Measurements from ENCODE around the gene SNAPC1.

The SNAPC1 gene

DNA sequence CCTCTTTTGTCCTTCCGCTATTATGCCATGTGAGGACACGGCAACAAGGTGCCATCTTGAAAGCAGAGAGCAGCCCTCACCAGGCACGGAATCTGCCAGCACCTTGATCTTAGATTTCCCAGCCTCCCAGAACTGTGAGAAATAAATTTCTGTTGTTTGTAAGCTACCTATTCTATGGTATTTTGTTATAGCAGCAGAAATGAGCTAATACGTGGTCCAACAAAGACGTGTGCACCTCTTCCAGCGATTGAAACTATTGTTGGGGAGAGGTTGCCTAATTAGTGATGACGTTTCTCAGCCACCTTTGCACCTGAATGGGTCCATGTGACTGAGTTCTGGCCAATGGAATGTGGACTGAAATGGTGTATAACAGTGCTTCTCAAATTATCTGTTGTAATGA, 2.3 kb upstream of the SNAPC1 start:
- H3K36me3 Mint-ChIP-seq, result peaks cover 0 to 3% of the 10 kb centered on the region in 2 donors
- no peak overlapping the region for H3K27ac Mint-ChIP-seq
- H3K9me3 Mint-ChIP-seq, result no peaks in the 10 kb centered on the region
- ATAC-seq (replicated peaks) (no peak), DNase-seq (no peak)
- H3K4me1 Mint-ChIP-seq, result peaks cover 5 to 21% of the 10 kb centered on the region in 2 donors
- H3K27me3 Mint-ChIP-seq, result no peaks in the 10 kb centered on the region
- no peak overlapping the region for H3K4me3 Mint-ChIP-seq

DNA sequence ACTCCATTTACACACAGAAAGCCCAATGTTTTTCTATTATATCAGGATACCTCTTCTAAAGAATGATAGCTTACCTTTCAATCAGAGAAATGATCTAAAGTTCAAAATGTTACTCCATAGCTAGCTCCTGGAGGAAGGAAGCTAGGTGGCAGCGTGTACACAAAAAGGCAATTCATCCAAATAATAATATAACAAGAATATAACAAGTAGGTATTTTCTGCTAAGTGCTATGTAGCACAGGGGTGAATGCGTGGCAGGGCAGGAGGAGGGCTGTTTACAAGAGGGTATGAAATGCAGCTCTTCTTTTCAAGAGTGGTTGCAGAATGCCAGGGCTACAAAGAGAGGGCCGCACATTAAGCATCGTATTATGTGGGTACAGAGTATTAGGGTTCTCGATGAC, 663 bp upstream of the SNAPC1 start:
- peak overlapping the region; percentile 96 for H3K27ac Mint-ChIP-seq
- no peaks in the 10 kb centered on the region for H3K9me3 Mint-ChIP-seq
- H3K4me3 Mint-ChIP-seq, result peak overlapping the region; percentile 91 to 98
- DNase-seq (no peak), ATAC-seq (replicated peaks) (peak; percentile 5 to 6)
- no peaks in the 10 kb centered on the region for H3K27me3 Mint-ChIP-seq
- H3K4me1 Mint-ChIP-seq, result peaks cover 12 to 36% of the 10 kb centered on the region in 2 donors
- peaks cover 0 to 7% of the 10 kb centered on the region in 2 donors for H3K36me3 Mint-ChIP-seq

DNA sequence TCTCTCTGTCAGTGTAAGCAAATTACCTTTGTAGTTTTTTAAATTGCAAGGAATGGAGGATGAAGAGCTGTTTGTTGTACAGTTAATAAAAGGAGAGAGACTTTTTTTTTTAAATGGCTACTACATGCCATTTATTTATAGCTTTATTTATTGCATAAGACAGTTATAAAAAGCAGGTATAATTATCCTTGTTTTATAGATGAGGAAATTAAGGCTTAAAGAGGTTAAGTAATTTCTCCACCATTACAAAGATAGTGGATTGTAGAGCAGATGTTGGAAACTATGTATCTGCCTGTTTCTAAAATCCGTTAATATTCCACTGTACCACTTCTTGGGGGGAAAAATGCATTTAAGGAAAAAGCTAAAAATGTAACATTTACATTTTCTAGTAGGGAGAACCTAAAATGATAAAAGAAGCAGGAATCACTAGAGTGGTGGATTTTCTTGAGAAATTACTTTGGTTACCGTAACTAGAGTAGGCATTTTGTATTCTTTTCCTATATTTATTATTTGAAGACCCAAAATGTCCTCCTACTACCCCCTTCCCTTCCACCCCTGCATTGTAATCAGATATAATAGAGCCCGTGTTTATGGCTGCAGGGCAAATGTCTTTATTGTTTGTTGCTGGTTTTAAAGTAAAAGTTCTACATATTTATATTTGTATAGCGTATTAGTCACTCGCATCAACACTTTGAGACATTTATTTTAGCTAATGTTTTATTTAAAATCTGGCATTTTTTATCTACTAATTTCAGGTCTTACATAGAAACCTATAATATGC, 2.3 kb downstream of the SNAPC1 start:
- no peak overlapping the region for H3K4me3 Mint-ChIP-seq
- DNase-seq (no peak), ATAC-seq (replicated peaks) (no peak)
- no peaks in the 10 kb centered on the region for H3K27me3 Mint-ChIP-seq
- H3K4me1 Mint-ChIP-seq, result peaks cover 12 to 36% of the 10 kb centered on the region in 2 donors
- H3K36me3 Mint-ChIP-seq, result peaks cover 2 to 7% of the 10 kb centered on the region in 2 donors
- H3K27ac Mint-ChIP-seq, result no peak overlapping the region
- H3K9me3 Mint-ChIP-seq, result no peaks in the 10 kb centered on the region

DNA sequence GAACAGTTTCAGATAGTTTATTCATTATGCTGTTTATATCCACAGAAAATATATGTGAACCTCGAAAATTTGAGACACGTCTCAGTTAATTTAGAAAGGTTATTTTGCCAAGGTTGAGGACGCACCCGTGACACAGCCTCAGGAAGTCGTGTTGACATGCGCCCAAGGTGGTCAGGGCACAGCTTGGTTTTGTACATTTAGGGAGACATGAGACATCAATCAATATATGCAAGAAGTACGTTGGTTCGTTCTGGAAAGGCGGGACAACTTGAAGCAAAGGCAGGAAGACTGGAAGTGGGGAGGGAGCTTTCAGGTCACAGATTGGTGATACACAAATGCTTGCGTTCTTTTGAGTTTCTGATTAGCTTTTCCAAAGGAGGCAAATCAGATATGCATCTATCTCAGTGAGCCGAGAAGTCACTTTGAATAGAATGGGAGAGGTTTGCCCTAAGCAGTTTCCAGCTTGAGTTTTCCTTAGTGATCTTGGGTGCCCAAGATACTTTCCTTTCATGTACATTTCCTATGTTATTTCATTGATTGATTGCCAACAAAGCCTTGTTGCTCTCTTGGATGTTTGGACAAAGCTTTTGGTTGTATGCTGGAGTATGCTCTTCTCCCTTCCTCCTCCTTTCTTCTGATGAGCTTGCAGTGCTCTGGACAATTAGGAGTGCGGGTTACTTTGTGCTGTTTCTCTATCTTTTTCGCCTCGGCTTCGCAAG, 3.2 kb downstream of the SNAPC1 start:
- ATAC-seq (replicated peaks) (no peak), DNase-seq (no peak)
- Mint-ChIP-seq H3K27me3 (no peaks in the 10 kb centered on the region), H3K4me3 (no peak overlapping the region), H3K9me3 (no peaks in the 10 kb centered on the region), H3K36me3 (peaks cover 2 to 10% of the 10 kb centered on the region in 2 donors), H3K27ac (no peak overlapping the region), H3K4me1 (peaks cover 12 to 36% of the 10 kb centered on the region in 2 donors)

DNA sequence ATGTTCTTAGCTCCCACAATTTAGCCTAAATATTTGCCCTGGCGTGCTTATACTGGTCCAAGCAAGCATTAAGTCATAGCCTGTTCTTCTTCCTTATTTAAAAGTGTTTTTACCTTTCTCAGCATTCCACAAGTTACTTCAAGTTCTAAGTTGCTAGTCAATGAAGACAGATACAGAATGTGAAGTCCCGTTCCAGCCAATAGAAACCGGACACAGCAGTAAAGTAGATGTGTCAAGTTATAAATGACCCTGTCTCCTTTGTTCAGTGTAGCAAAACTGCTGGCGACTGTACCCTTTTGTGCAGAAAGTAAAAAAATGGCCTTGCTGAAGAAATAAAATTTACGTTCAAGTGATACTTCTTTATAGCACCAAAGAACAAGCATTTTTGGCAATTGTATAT, 3.9 kb downstream of the SNAPC1 start:
- Mint-ChIP-seq H3K36me3 (peaks cover 2 to 16% of the 10 kb centered on the region in 2 donors), H3K27me3 (no peaks in the 10 kb centered on the region), H3K4me1 (peaks cover 12 to 36% of the 10 kb centered on the region in 2 donors), H3K4me3 (no peak overlapping the region), H3K27ac (no peak overlapping the region), H3K9me3 (no peaks in the 10 kb centered on the region)
- no peak for ATAC-seq (replicated peaks)
- DNase-seq, result no peak

DNA sequence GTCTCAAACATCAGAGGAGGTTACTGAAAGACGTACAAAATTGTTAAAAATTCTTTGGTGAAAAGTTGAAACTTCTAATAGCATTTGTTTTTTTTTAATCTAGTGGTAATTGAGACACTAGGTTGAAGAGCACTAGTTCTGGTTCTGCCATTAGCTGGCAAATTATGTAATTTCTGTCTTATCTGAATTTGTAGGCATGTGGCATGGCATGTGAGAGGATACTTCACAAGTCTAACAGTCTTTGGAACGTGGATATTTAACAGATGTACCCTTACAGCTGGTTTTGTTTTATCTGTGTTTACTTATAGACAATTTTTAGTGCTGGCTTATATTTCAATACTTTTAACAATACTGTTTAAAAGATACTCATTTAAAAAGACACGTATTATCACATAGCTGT, 6.0 kb downstream of the SNAPC1 start:
- H3K27me3 Mint-ChIP-seq, result no peaks in the 10 kb centered on the region

DNA sequence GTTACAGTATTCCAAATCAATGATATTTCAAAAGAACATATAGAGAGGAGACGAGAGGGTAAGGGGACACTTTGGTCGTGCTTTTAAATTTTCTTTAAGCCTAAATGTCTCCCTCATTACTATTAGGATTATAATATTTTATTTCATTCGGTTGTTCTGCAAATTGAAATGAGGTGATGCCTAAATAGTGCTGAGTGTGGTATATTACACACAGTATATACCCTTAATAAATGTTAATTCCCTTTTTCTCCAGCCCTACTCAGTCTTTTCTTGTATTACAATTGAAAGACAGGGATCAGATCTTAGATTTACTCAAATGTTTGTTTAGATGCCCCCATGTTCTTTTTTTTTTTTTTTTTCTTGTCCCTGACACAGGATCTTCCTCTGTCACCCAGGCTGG, 7.7 kb downstream of the SNAPC1 start:
- Mint-ChIP-seq H3K27ac (no peak overlapping the region), H3K4me3 (no peak overlapping the region), H3K4me1 (peaks cover 7 to 15% of the 10 kb centered on the region in 2 donors), H3K9me3 (no peaks in the 10 kb centered on the region), H3K36me3 (peaks cover 13 to 30% of the 10 kb centered on the region in 2 donors), H3K27me3 (no peaks in the 10 kb centered on the region)
- ATAC-seq (replicated peaks) (no peak), DNase-seq (no peak)

More for the DNA sequence above, 6.0 kb downstream of the SNAPC1 start:
- Mint-ChIP-seq H3K36me3 (peaks cover 8 to 26% of the 10 kb centered on the region in 2 donors), H3K9me3 (no peaks in the 10 kb centered on the region), H3K4me1 (peaks cover 11 to 28% of the 10 kb centered on the region in 2 donors), H3K4me3 (no peak overlapping the region), H3K27ac (no peak overlapping the region)
- DNase-seq (no peak), ATAC-seq (replicated peaks) (no peak)

DNA sequence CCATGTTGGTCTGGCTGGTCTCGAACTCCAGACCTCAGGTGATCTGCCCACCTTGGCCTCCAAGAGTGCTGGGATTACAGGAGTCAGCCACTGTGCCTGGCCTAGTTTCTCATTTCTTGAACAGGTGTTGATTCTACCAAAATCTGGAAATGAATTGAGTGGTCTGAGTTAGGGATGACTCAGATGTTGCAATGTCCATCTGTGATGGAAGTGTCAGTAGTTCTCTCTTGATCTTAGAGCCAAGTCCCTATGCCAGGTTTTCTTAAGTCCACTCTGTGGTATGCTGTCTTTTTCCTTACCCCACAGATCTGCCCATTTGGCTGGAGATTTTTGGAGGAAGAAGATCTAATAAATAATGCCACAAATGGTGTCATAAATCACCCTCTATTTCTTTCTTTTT, 12.6 kb downstream of the SNAPC1 start:
- ATAC-seq (replicated peaks), result no peak
- Mint-ChIP-seq H3K4me3 (no peak overlapping the region), H3K36me3 (peaks cover 24 to 54% of the 10 kb centered on the region in 2 donors), H3K27ac (no peak overlapping the region), H3K9me3 (no peaks in the 10 kb centered on the region), H3K27me3 (no peaks in the 10 kb centered on the region), H3K4me1 (no peaks in the 10 kb centered on the region)
- DNase-seq, result no peak

DNA sequence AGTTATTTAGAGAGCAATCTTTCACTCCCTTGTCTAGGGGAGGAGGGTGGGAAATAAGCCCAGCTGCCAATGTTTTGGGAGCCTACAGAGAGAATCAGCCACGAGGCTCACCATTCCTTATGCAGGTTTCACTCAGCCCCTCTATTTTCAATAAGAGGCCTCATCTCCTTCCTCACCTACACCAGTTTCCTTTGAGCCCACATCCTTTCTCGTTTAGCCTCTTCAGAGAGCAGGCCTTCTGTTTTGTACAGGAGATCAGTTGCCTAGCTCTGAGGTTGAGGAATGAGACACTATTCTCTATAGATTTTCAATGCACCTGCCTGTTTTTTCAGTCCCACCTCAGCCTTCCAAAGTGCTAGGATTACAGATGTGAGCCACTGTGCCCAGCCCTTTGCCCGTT, 17.9 kb downstream of the SNAPC1 start:
- H3K27ac Mint-ChIP-seq, result no peak overlapping the region
- H3K36me3 Mint-ChIP-seq, result peaks cover 26 to 57% of the 10 kb centered on the region in 2 donors
- H3K27me3 Mint-ChIP-seq, result no peaks in the 10 kb centered on the region
- H3K9me3 Mint-ChIP-seq, result no peaks in the 10 kb centered on the region
- DNase-seq, result no peak
- no peak for ATAC-seq (replicated peaks)
- no peaks in the 10 kb centered on the region for H3K4me1 Mint-ChIP-seq
- no peak overlapping the region for H3K4me3 Mint-ChIP-seq

DNA sequence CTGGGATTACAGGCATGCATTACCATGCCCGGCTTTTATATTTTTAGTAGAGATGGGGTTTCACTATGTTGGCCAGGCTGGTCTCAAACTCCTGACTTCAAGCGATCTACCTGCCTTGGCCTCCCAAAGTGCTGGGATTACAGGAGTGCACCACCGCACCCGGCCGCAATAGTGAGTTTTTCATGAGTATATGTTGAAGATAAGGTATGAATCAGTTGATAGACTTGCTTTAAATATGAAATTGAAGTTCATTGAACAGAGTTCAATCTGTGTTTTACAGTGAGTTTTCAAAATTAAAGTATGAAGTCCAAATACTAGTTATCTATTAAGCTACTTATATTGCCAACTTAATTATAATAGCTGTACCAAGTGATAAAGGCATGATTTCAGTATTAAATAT, 35.1 kb downstream of the SNAPC1 start:
- no peaks in the 10 kb centered on the region for H3K9me3 Mint-ChIP-seq
- H3K4me3 Mint-ChIP-seq, result no peak overlapping the region
- DNase-seq (no peak), ATAC-seq (replicated peaks) (no peak)
- H3K4me1 Mint-ChIP-seq, result no peaks in the 10 kb centered on the region
- no peak overlapping the region for H3K27ac Mint-ChIP-seq
- H3K36me3 Mint-ChIP-seq, result peaks cover 11 to 23% of the 10 kb centered on the region in 2 donors
- no peaks in the 10 kb centered on the region for H3K27me3 Mint-ChIP-seq

DNA sequence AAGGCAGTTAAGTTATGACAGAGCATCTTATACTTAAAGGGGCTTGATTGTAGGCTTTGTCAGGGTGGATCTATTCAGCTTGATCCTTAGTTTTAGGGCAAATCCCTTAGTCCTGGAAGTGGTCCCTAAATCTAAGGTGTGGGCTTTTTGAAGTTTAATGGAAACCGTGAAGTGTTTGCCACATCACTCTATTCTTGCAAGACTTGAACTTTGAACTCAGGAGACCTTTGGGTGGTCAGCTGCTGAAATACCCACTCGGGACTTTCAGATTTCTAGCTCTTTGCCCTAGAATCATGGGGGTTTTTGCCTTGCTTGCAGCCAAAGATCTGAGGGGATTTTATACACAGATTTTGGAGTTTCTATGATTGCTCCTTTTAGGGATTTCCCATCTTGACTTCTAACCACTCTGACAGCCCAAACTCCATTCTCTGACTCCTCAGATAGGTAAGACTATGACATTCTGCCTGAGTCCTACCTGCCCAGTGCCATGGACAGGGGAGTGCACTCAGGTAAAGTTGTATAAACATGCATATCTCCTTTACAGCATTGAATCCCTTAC, 39.9 kb downstream of the SNAPC1 start:
- H3K4me1 Mint-ChIP-seq, result peaks cover 0 to 5% of the 10 kb centered on the region in 2 donors
- H3K4me3 Mint-ChIP-seq, result no peak overlapping the region
- DNase-seq (no peak), ATAC-seq (replicated peaks) (no peak)
- H3K9me3 Mint-ChIP-seq, result no peaks in the 10 kb centered on the region
- peaks cover 0 to 7% of the 10 kb centered on the region in 2 donors for H3K36me3 Mint-ChIP-seq
- H3K27ac Mint-ChIP-seq, result no peak overlapping the region
- no peaks in the 10 kb centered on the region for H3K27me3 Mint-ChIP-seq

DNA sequence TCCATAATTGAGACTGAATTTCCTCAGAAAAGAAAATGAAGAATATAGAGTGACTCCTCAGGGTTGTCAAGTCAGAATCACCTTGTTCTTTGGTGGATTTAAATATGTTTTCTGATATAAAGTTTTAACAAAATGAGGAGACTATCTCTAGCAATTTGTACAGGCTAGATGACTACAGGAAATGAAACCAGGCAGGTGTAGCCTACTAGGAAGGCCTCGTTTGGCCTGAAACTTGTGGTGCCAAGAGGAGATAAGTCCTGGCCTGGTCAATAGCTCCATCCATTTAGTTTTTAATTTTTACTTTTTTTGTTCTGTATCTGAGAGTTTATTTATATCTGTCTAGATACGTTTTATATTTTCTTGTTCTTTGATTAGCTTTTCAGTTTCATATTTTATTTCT, 41.5 kb downstream of the SNAPC1 start:
- H3K27me3 Mint-ChIP-seq, result no peaks in the 10 kb centered on the region
- peaks cover 0 to 7% of the 10 kb centered on the region in 2 donors for H3K36me3 Mint-ChIP-seq
- peak overlapping the region; percentile 20 for H3K27ac Mint-ChIP-seq
- no peak overlapping the region for H3K4me3 Mint-ChIP-seq
- no peak for DNase-seq
- H3K9me3 Mint-ChIP-seq, result no peaks in the 10 kb centered on the region
- no peak for ATAC-seq (replicated peaks)
- H3K4me1 Mint-ChIP-seq, result peaks cover 0 to 5% of the 10 kb centered on the region in 2 donors

DNA sequence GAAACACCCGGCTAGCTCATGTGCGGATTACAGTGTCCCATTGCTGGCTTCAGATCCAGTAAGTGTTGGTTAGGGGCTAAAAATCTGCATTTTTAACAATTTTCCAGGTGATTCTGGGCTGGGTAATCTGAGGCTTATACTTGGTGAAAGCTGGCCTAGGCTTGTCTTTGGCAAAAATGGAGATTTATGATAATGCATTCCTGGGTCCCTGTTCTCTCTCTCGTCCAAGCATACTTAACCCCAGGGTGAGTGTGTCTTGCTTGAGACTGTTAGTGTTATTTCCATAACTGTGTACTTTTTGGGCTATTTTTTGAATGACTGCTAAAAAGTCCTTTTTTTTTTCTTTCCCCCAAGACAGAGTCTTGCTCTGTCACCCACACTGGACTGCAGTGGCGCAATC, 43.2 kb downstream of the SNAPC1 start:
- peaks cover 0 to 3% of the 10 kb centered on the region in 2 donors for H3K36me3 Mint-ChIP-seq
- H3K9me3 Mint-ChIP-seq, result no peaks in the 10 kb centered on the region
- no peak for DNase-seq
- ATAC-seq (replicated peaks), result no peak
- H3K27me3 Mint-ChIP-seq, result peaks cover 0 to 4% of the 10 kb centered on the region in 2 donors
- peaks cover 0 to 5% of the 10 kb centered on the region in 2 donors for H3K4me1 Mint-ChIP-seq
- H3K4me3 Mint-ChIP-seq, result no peak overlapping the region
- no peak overlapping the region for H3K27ac Mint-ChIP-seq

DNA sequence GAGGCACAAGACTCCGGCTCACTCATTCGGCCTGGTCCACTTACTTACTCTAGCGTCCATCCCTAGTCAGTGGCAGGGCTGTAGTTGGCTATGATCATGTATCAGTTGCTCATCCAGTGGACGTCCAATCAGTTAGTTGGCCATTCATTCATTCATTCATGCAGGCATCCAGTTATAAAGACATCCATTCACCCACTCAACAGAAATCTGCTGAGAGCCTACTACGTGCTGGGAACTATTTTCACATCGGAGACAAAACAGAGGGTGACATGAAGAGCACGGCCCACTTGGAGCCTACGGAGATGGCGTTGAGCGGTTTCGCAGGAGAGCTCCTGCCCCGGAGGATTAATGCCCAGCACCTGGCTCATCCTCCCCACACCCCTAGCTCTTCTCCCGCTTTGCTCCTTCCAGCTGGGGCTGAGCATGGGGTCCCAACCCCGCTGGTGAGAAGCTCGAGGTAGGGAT, 49.7 kb downstream of the SNAPC1 start:
- Mint-ChIP-seq H3K27me3 (peaks cover 33 to 57% of the 10 kb centered on the region in 2 donors), H3K9me3 (no peaks in the 10 kb centered on the region), H3K4me1 (peaks cover 5 to 14% of the 10 kb centered on the region in 2 donors), H3K27ac (no peak overlapping the region), H3K4me3 (peak overlapping the region; percentile 75 to 78), H3K36me3 (peaks cover 0 to 6% of the 10 kb centered on the region in 2 donors)
- DNase-seq (no peak), ATAC-seq (replicated peaks) (no peak)
